Spinal cord (tissue), 10 donors: ENCODE results near the gene MBNL3. TPM values are rescaled to one million over a fixed set of nuclear protein-coding genes. Genes with fewer than 3 reads are reported as not detected.

Source experiments
- DNase-seq, 6 donors: peaks; one replicate each; pipeline versions ENCODE4 v3.0.0 to v3.0.0-alpha.2; 2013 to 2015; ENCODE audit warnings: low spot score in 6 of 6, low read depth in 4 of 6
- H3K27ac ChIP-seq: one replicate; pipeline ENCODE4 v1.5.1; 2013; ENCODE audit warnings: low read depth, low read length, control low read depth
- H3K27me3 ChIP-seq: one replicate; pipeline ENCODE4 v1.6.1; 2013; ENCODE audit warnings: low read length; ENCODE audit not compliant: control insufficient read depth, insufficient read depth
- H3K36me3 ChIP-seq: one replicate; pipeline ENCODE4 v1.6.1; 2013; ENCODE audit warnings: low read length; ENCODE audit not compliant: control insufficient read depth, insufficient read depth
- H3K4me1 ChIP-seq: one replicate; pipeline ENCODE4 v1.6.1; 2013; ENCODE audit warnings: low read length; ENCODE audit not compliant: control insufficient read depth, insufficient read depth
- H3K4me3 ChIP-seq: one replicate; pipeline ENCODE4 v1.5.1; 2013; ENCODE audit warnings: low read depth, low read length, control low read depth
- H3K9me3 ChIP-seq: one replicate; pipeline ENCODE4 v1.6.1; 2013; ENCODE audit warnings: low read length; ENCODE audit not compliant: control insufficient read depth, insufficient read depth
- WGBS: methylation state at CpG from one replicate; pipeline ENCODE4 v1.1.5; 2013; ENCODE audit warnings: missing lambda C conversion rate; ENCODE audit not compliant: insufficient coverage; 5-methylcytosine and 5-hydroxymethylcytosine counted together
- long read RNA-seq, 4 donors: transcript quantifications; one replicate each; lab custom pipeline, GENCODE V29; 2026
- polyA plus RNA-seq, 2 donors: library from polyadenylated mRNA; unstranded; fragments of 120-200 nt; gene quantifications; one replicate each; pipeline ENCODE4 v1.2.1, GENCODE V29; 2013; ENCODE audit not compliant: insufficient read length in 2 of 2
- total RNA-seq, 2 donors: library from RNA; depleted of rRNA in 1 of 2; stranded (reverse); fragments of 120-200 nt in 1 of 2; fragments of >200 nt in 1 of 2; gene quantifications; one replicate each; pipeline versions ENCODE4 v1.2.3 to v1.2.4, GENCODE V29; 2013 to 2014
- donor health status: healthy.

Gene MBNL3
- total RNA-seq, result 10 to 100 TPM in 1 of 2 donors, 1 to 10 TPM in 1; 8.7 to 12.3 TPM
- polyA plus RNA-seq, result 1 to 10 TPM; 2.0 to 3.2 TPM
- long read RNA-seq, donor 1, result 0 reads
- long read RNA-seq, donor 2, result 0 reads
- long read RNA-seq, donor 3, result 0 reads
- long read RNA-seq, donor 4, partial matches to known transcripts, result 0 of 1 reads
- long read RNA-seq, donor 4, other reads (novel, unspliced or antisense), result 0 of 1 reads

- 21% methylated on average over 57 of the region's 59 CpGs for WGBS
- DNase-seq, result peak in 2 of 6 donors; percentile 69 to 82
- Histone ChIP-seq H3K9me3 (no peaks in the 10 kb centered on the region), H3K27ac (peak within 1 kb of the TSS; percentile 58), H3K27me3 (peaks cover 28% of the 10 kb centered on the region), H3K4me3 (peak within 1 kb of the TSS; percentile 55), H3K36me3 (no peaks in the 10 kb centered on the region), H3K4me1 (peaks cover 4% of the 10 kb centered on the region)
Observed at GRCh38 chrX:132488819-132489577, at the start of gene MBNL3. Gene MBNL3 (minus strand): TSS chrX:132489038. CDS start chrX:132439611, 49,427 bp downstream.

- Histone ChIP-seq H3K27ac (no peak overlapping the region), H3K4me3 (no peak overlapping the region), H3K4me1 (no peaks in the 10 kb centered on the region), H3K9me3 (no peaks in the 10 kb centered on the region), H3K27me3 (peaks cover 7% of the 10 kb centered on the region), H3K36me3 (no peaks in the 10 kb centered on the region)
- DNase-seq, result no peak
- WGBS, result 40% methylated on average over 1 of the region's 2 CpGs
Observed at GRCh38 chrX:132533409-132533808, 44.6 kb upstream of the MBNL3 start.

DNA sequence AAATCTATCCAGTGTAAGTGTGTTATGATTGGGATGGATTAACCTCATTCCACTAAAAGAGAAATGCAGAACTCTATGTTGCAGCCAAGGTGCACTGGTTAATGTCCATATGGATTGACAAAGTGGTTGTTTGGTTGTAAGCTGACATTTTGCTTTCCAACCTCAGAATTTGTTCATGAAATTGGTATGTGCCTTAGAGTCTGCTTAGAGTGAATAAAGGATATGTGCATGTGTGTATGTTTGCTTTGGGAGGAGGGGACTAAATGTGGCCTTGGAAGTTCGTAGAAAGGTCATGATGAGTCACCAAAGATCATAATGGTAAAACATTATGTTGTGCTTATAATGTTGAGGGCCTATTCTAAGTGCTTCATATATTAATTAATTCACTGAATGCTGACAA lies 44.1 kb upstream of the MBNL3 start:
- H3K27ac ChIP-seq, result no peak overlapping the region
- no CpG with 5 or more reads among the region's 1 CpG for WGBS
- no peak overlapping the region for H3K4me3 ChIP-seq
- H3K36me3 ChIP-seq, result no peaks in the 10 kb centered on the region
- H3K9me3 ChIP-seq, result no peaks in the 10 kb centered on the region
- no peak for DNase-seq
- H3K27me3 ChIP-seq, result peaks cover 7% of the 10 kb centered on the region
- no peaks in the 10 kb centered on the region for H3K4me1 ChIP-seq

- no CpG with 5 or more reads among the region's 1 CpG for WGBS
- Histone ChIP-seq H3K27me3 (peaks cover 7% of the 10 kb centered on the region), H3K9me3 (no peaks in the 10 kb centered on the region)
Observed at GRCh38 chrX:132532097-132532496, 43.3 kb upstream of the MBNL3 start.

GRCh38 chrX:132520792-132521191 lies 32.0 kb upstream of the MBNL3 start:
- WGBS, result no CpG with 5 or more reads among the region's 1 CpG
- H3K4me3 ChIP-seq, result no peak overlapping the region
- H3K27ac ChIP-seq, result no peak overlapping the region
- no peaks in the 10 kb centered on the region for H3K36me3 ChIP-seq
- H3K27me3 ChIP-seq, result no peaks in the 10 kb centered on the region
- H3K9me3 ChIP-seq, result no peaks in the 10 kb centered on the region
- H3K4me1 ChIP-seq, result no peaks in the 10 kb centered on the region
- no peak for DNase-seq

More at GRCh38 chrX:132532097-132532496, 43.3 kb upstream of the MBNL3 start:
- Histone ChIP-seq H3K4me3 (no peak overlapping the region), H3K4me1 (no peaks in the 10 kb centered on the region), H3K27ac (no peak overlapping the region), H3K36me3 (no peaks in the 10 kb centered on the region)
- no peak for DNase-seq

DNA sequence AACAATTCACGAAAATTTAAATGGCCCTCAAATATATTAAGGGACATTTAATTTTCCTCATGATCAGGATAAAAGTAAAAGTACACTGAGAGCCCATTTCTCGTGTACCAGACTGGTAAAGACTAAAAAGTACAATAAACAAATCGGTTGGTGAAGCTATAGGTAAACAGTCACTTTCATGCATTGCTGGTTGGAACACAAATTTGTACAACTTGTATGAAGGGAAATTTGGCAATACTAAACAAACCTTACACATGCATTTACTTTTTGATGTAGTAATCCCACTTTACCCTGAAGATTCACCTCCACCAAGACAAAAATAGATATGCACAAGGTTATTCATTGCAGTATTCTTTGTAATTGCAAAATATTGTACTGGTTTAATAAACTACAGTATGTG lies 31.4 kb upstream of the MBNL3 start:
- no peaks in the 10 kb centered on the region for H3K27me3 ChIP-seq
- no peaks in the 10 kb centered on the region for H3K9me3 ChIP-seq
- WGBS, result no CpG with 5 or more reads among the region's 3 CpGs
- no peak for DNase-seq
- H3K4me3 ChIP-seq, result no peak overlapping the region
- no peaks in the 10 kb centered on the region for H3K36me3 ChIP-seq
- no peaks in the 10 kb centered on the region for H3K4me1 ChIP-seq
- H3K27ac ChIP-seq, result no peak overlapping the region

GRCh38 chrX:132518401-132518800 lies 29.6 kb upstream of the MBNL3 start:
- Histone ChIP-seq H3K4me1 (no peaks in the 10 kb centered on the region), H3K4me3 (no peak overlapping the region), H3K36me3 (no peaks in the 10 kb centered on the region), H3K9me3 (no peaks in the 10 kb centered on the region), H3K27me3 (no peaks in the 10 kb centered on the region), H3K27ac (no peak overlapping the region)
- WGBS, result no CpG with 5 or more reads among the region's 1 CpG
- no peak for DNase-seq

- Histone ChIP-seq H3K9me3 (no peaks in the 10 kb centered on the region), H3K36me3 (no peaks in the 10 kb centered on the region), H3K4me1 (no peaks in the 10 kb centered on the region), H3K27me3 (peaks cover 4% of the 10 kb centered on the region), H3K4me3 (no peak overlapping the region), H3K27ac (no peak overlapping the region)
- DNase-seq, result no peak
- WGBS, result no CpG with 5 or more reads among the region's 2 CpGs
Observed at GRCh38 chrX:132508834-132509233, 20.0 kb upstream of the MBNL3 start.

DNA sequence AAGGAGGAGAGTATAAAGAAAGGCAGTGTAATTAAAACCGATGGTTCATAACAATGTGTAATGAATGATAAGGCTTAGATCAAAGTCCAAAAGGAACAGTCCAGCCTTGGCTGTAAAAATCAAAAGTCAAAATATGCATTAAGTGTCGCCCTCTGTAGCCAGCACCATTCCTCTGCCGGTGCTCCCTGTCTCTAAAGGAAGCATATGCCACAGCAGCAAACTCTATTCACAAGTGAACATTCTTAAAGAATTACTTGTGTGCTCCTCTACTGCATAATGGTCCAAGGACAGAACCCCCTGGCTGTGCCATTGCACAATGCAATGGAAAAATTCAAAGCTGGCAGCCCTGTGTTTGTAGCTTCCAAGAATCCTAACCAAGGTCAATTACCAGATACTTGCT lies 16.3 kb upstream of the MBNL3 start:
- 41% methylated on average over 3 of the region's 3 CpGs for WGBS
- Histone ChIP-seq H3K4me3 (no peak overlapping the region), H3K27ac (no peak overlapping the region), H3K27me3 (peaks cover 4% of the 10 kb centered on the region), H3K36me3 (no peaks in the 10 kb centered on the region), H3K9me3 (no peaks in the 10 kb centered on the region), H3K4me1 (no peaks in the 10 kb centered on the region)
- DNase-seq, result no peak

- no peak overlapping the region for H3K4me3 ChIP-seq
- no peaks in the 10 kb centered on the region for H3K9me3 ChIP-seq
- no peaks in the 10 kb centered on the region for H3K4me1 ChIP-seq
- DNase-seq, result no peak
- 83% methylated on average over 1 of the region's 1 CpG for WGBS
- H3K27me3 ChIP-seq, result peaks cover 4% of the 10 kb centered on the region
- H3K36me3 ChIP-seq, result no peaks in the 10 kb centered on the region
- no peak overlapping the region for H3K27ac ChIP-seq
Observed at GRCh38 chrX:132504417-132504816, 15.6 kb upstream of the MBNL3 start.
